Mesenchymal stem cell (in vitro differentiated cells and primary cell): ENCODE measurements around the gene MINDY3.

Source experiments
- DNase-seq: peaks from one replicate; pipeline ENCODE4 v3.0.0-alpha.2; 2013
- H2AFZ ChIP-seq: one replicate; pipeline ENCODE4 v1.6.1; 2013; ENCODE audit warnings: low read depth, mild to moderate bottlenecking, control low read depth, inconsistent platforms, low read length, moderate library complexity
- H2AK5ac ChIP-seq: 2 replicates; pipeline ENCODE4 v1.6.1; 2013; ENCODE audit warnings: low read length, moderate library complexity, mild to moderate bottlenecking, inconsistent platforms; ENCODE audit not compliant: severe bottlenecking
- H2BK120ac ChIP-seq: one replicate; pipeline ENCODE4 v1.6.1; 2013; ENCODE audit warnings: low read depth, mild to moderate bottlenecking, inconsistent platforms, low read length, moderate library complexity
- H2BK12ac ChIP-seq, 2 experiments: one replicate each; pipeline ENCODE4 v1.6.1; 2013; ENCODE audit warnings: inconsistent platforms in 2 of 2, low read length in 2 of 2, mild to moderate bottlenecking in 2 of 2, moderate library complexity in 2 of 2, control low read depth in 1 of 2
- H2BK15ac ChIP-seq: one replicate; pipeline ENCODE4 v1.6.1; 2013; ENCODE audit warnings: mild to moderate bottlenecking, low read depth, inconsistent platforms; ENCODE audit not compliant: poor library complexity, severe bottlenecking
- H2BK5ac ChIP-seq: 2 replicates; pipeline ENCODE4 v1.6.1; 2013; ENCODE audit warnings: low read depth, mild to moderate bottlenecking, low read length, control low read depth, inconsistent platforms; ENCODE audit not compliant: poor library complexity, severe bottlenecking
- H3K14ac ChIP-seq, 2 experiments: one replicate each; pipeline ENCODE4 v1.6.1; 2013; ENCODE audit warnings: inconsistent platforms in 2 of 2, low read length in 2 of 2, control low read depth in 1 of 2, mild to moderate bottlenecking in 1 of 2, moderate library complexity in 1 of 2
- H3K18ac ChIP-seq, 2 experiments: one replicate each; pipeline ENCODE4 v1.6.1; 2013; ENCODE audit warnings: inconsistent platforms in 2 of 2, low read length in 2 of 2, control low read depth in 1 of 2, low read depth in 1 of 2, mild to moderate bottlenecking in 1 of 2
- H3K23ac ChIP-seq, 2 experiments: one replicate each; pipeline ENCODE4 v1.6.1; 2013; ENCODE audit warnings: inconsistent platforms in 2 of 2, low read length in 2 of 2, mild to moderate bottlenecking in 2 of 2, moderate library complexity in 2 of 2, control low read depth in 1 of 2
- H3K27ac ChIP-seq: 2 replicates; pipeline ENCODE4 v1.5.1; 2013; ENCODE audit warnings: mild to moderate bottlenecking, moderate library complexity, low read length, control low read depth, inconsistent platforms; ENCODE audit not compliant: poor library complexity, severe bottlenecking
- H3K27me3 ChIP-seq, 2 experiments: 2 replicates each; pipeline versions ENCODE4 v1.6.1 to v1.7.0; 2013; ENCODE audit warnings: low read length in 2 of 2, mild to moderate bottlenecking in 2 of 2, moderate library complexity in 2 of 2, control low read depth in 1 of 2, inconsistent platforms in 1 of 2; ENCODE audit not compliant: control insufficient read depth in 1 of 2, insufficient read depth in 1 of 2
- H3K36me3 ChIP-seq, 2 experiments: 2 replicates each; pipeline versions ENCODE4 v1.6.1 to v1.7.0; 2013; ENCODE audit warnings: low read length in 2 of 2, control low read depth in 1 of 2, inconsistent platforms in 1 of 2, low read depth in 1 of 2, mild to moderate bottlenecking in 1 of 2; ENCODE audit not compliant: insufficient read depth in 2 of 2, control insufficient read depth in 1 of 2
- H3K4ac ChIP-seq, 2 experiments: one replicate each; pipeline ENCODE4 v1.6.1; 2013; ENCODE audit warnings: inconsistent platforms in 2 of 2, low read length in 2 of 2, mild to moderate bottlenecking in 2 of 2, moderate library complexity in 2 of 2, control low read depth in 1 of 2, low read depth in 1 of 2
- H3K4me1 ChIP-seq: 2 replicates; pipeline ENCODE4 v1.6.1; 2013; ENCODE audit warnings: low read depth, low read length, control low read depth; ENCODE audit not compliant: control insufficient read depth, insufficient read depth
- H3K4me2 ChIP-seq: 2 replicates; pipeline ENCODE4 v1.6.1; 2013; ENCODE audit warnings: low read length, mild to moderate bottlenecking, inconsistent platforms; ENCODE audit not compliant: poor library complexity, severe bottlenecking
- H3K4me3 ChIP-seq, 2 experiments: 2 replicates each; pipeline versions ENCODE4 v1.5.1 to v1.7.0; 2013; ENCODE audit warnings: low read length in 2 of 2, mild to moderate bottlenecking in 2 of 2, control low read depth in 1 of 2, low read depth in 1 of 2; ENCODE audit not compliant: insufficient read depth in 1 of 2
- H3K79me1 ChIP-seq: replicated peaks from 2 replicates; pipeline ENCODE4 v1.6.1; 2013; ENCODE audit warnings: mild to moderate bottlenecking, control low read depth, low read length, inconsistent platforms; ENCODE audit not compliant: poor library complexity, severe bottlenecking
- H3K9ac ChIP-seq: 2 replicates; pipeline ENCODE4 v1.7.0; 2013; ENCODE audit warnings: mild to moderate bottlenecking, low read length, moderate library complexity
- H3K9me3 ChIP-seq: 2 replicates; pipeline ENCODE4 v1.7.0; 2013; ENCODE audit warnings: mild to moderate bottlenecking, low read length; ENCODE audit not compliant: control insufficient read depth
- H4K8ac ChIP-seq: one replicate; pipeline ENCODE4 v1.6.1; 2013; ENCODE audit warnings: inconsistent platforms, mild to moderate bottlenecking, low read length, moderate library complexity
- H4K91ac ChIP-seq: one replicate; pipeline ENCODE4 v1.6.1; 2013; ENCODE audit warnings: mild to moderate bottlenecking, low read length, inconsistent platforms
- WGBS: methylation state at CpG from one replicate; pipeline ENCODE4 v1.1.7; 2013; ENCODE audit warnings: mixed read lengths; 5-methylcytosine and 5-hydroxymethylcytosine counted together

Gene MINDY3

DNA sequence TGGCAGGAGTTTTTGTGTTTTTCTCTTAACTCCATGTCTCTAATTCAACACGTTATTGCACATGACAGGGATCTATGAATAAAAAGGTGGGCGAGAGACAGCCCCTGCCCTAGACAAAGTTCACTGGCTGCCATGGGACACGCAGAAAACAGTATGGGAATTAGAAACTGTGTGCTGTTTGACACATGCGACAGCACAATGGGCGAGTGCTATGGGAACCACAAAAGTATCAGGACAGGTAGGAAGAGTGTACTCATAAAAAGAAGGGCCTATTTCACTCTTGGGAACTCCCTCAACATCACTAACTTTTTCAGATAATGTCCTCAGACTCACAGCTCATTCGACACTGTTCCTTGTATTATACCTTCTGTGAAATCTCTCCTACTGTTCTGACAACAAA is 45.7 kb downstream of the MINDY3 start:
- no peak overlapping the region for H3K23ac ChIP-seq
- no peaks in the 10 kb centered on the region for H3K4me1 ChIP-seq
- no peak overlapping the region for H2BK15ac ChIP-seq
- WGBS: 98% methylated on average over 6 of the region's 6 CpGs
- H3K36me3 ChIP-seq: peaks cover 0 to 48% of the 10 kb centered on the region in 2 experiments
- H3K9me3 ChIP-seq: no peaks in the 10 kb centered on the region
- no peak overlapping the region for H3K9ac ChIP-seq
- H2AFZ ChIP-seq: no peak overlapping the region
- H2BK5ac ChIP-seq: no peak overlapping the region
- no peak overlapping the region for H4K8ac ChIP-seq
- no peak overlapping the region for H2BK12ac ChIP-seq
- no peak overlapping the region for H2AK5ac ChIP-seq
- H3K4ac ChIP-seq: no peak overlapping the region
- no peak overlapping the region for H4K91ac ChIP-seq
- H3K27ac ChIP-seq: no peak overlapping the region
- H2BK120ac ChIP-seq: no peak overlapping the region
- DNase-seq: no peak
- H3K4me3 ChIP-seq: no peak overlapping the region
- H3K14ac ChIP-seq: no peak overlapping the region
- no peak overlapping the region for H3K18ac ChIP-seq
- peaks cover 3% of the 10 kb centered on the region for H3K79me1 ChIP-seq
- H3K4me2 ChIP-seq: no peak overlapping the region
- no peaks in the 10 kb centered on the region for H3K27me3 ChIP-seq

DNA sequence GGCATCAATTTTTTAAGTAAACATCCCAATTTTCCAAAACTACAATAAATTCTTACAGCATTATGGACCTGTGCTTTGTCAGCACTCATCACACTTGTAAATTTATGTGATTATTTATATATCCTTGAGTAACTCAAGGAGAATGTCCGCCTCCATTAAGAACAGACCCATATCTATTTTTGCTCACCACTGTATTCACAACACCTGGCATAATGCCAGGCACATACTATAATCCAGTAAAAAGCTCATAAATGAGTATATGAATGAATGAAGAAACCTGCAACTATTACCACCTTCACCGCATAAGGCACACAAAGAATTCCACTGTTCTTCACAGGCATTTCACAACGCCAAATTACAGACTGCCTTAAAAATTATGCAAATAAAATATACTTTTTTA is 46.9 kb downstream of the MINDY3 start:
- Histone ChIP-seq H3K4ac (no peak overlapping the region), H2BK120ac (no peak overlapping the region)
- WGBS: no CpG with 5 or more reads among the region's 3 CpGs

DNA sequence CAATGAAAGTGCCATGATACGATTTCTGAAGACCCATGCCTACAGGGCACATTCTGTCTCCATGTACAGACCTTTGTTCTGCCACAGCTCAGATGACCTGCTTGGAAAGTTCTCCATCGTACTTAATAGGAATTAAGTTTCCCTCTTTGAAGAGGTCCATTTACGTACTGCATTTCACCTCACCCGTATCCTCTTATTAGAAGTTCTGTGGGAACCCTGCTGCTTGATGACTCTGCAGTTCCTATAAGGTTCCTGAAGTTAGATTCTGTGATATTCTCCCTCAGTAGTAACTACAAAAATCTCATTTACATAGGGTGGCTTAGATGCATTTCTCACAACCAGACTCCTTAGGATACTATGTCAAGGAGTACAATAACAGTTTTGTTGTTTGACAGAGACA is 50.9 kb downstream of the MINDY3 start:
- Histone ChIP-seq H3K9me3 (no peaks in the 10 kb centered on the region), H3K4ac (no peak overlapping the region), H3K4me1 (no peaks in the 10 kb centered on the region), H2BK5ac (no peak overlapping the region), H4K8ac (no peak overlapping the region), H3K27me3 (no peaks in the 10 kb centered on the region), H4K91ac (no peak overlapping the region), H3K14ac (no peak overlapping the region), H3K9ac (no peak overlapping the region), H3K23ac (no peak overlapping the region), H2BK15ac (no peak overlapping the region), H2AFZ (no peak overlapping the region), H3K4me3 (no peak overlapping the region), H3K27ac (no peak overlapping the region), H3K79me1 (peaks cover 2% of the 10 kb centered on the region), H3K36me3 (peaks cover 0 to 63% of the 10 kb centered on the region in 2 experiments), H3K18ac (no peak overlapping the region), H2BK12ac (no peak overlapping the region), H2AK5ac (no peak overlapping the region), H3K4me2 (no peak overlapping the region), H2BK120ac (no peak overlapping the region)
- 92% methylated on average over 2 of the region's 4 CpGs for WGBS
- DNase-seq: no peak

More for the DNA sequence above, 46.9 kb downstream of the MINDY3 start:
- Histone ChIP-seq H4K91ac (no peak overlapping the region), H3K23ac (no peak overlapping the region), H3K9me3 (no peaks in the 10 kb centered on the region), H2AFZ (no peak overlapping the region), H3K27ac (no peak overlapping the region), H3K9ac (no peak overlapping the region), H3K4me2 (no peak overlapping the region), H2BK12ac (no peak overlapping the region), H3K4me1 (no peaks in the 10 kb centered on the region), H3K79me1 (peaks cover 2% of the 10 kb centered on the region), H3K4me3 (no peak overlapping the region), H2BK5ac (no peak overlapping the region), H4K8ac (no peak overlapping the region), H2BK15ac (no peak overlapping the region), H3K18ac (no peak overlapping the region), H3K27me3 (no peaks in the 10 kb centered on the region), H2AK5ac (no peak overlapping the region), H3K14ac (no peak overlapping the region), H3K36me3 (peaks cover 0 to 49% of the 10 kb centered on the region in 2 experiments)
- DNase-seq: peak; percentile 19

DNA sequence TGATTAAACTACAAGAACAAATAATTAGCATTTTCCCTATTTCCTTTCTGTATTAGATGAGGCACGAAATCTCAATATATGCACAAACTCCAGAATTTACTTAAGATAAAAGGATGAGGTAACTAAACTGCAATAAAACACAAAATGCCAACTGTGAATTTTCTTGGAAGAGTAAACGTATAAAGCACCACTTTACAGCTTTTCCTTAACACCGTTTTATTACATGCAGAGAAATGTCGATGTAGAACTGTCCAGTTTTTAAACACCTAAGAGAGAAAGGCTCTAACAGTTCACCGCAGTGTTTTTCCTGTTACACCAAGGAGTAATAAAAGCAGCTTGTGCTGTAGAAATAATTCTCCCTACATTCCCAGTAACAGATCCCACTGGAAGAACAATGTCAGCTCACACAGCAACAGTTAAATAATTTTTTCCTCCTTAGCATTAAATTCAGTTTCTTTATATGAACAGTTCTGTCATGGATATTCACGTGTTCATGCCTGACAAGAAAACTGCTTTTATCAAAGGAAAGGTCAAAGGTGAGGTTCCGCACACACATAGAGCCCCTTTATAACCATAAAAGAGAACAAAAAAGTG is 52.0 kb downstream of the MINDY3 start:
- no peak overlapping the region for H3K27ac ChIP-seq
- no peak overlapping the region for H4K8ac ChIP-seq
- H2BK12ac ChIP-seq: no peak overlapping the region
- H3K14ac ChIP-seq: no peak overlapping the region
- no peak overlapping the region for H2BK15ac ChIP-seq
- DNase-seq: no peak
- no peak overlapping the region for H4K91ac ChIP-seq
- H3K23ac ChIP-seq: no peak overlapping the region
- H3K36me3 ChIP-seq: peaks cover 0 to 58% of the 10 kb centered on the region in 2 experiments
- H2AFZ ChIP-seq: no peak overlapping the region
- no peak overlapping the region for H2AK5ac ChIP-seq
- H3K79me1 ChIP-seq: peaks cover 2% of the 10 kb centered on the region
- whole genome bisulfite sequencing: 74% methylated on average over 6 of the region's 7 CpGs
- H3K4me1 ChIP-seq: no peaks in the 10 kb centered on the region
- no peak overlapping the region for H3K4me3 ChIP-seq
- no peak overlapping the region for H2BK5ac ChIP-seq
- no peak overlapping the region for H3K4ac ChIP-seq
- no peak overlapping the region for H3K9ac ChIP-seq
- H3K18ac ChIP-seq: no peak overlapping the region
- no peaks in the 10 kb centered on the region for H3K9me3 ChIP-seq
- H3K27me3 ChIP-seq: no peaks in the 10 kb centered on the region
- no peak overlapping the region for H2BK120ac ChIP-seq
- H3K4me2 ChIP-seq: no peak overlapping the region
